Esophagus squamous epithelium (tissue), 4 donors: Measurements from ENCODE around the gene MAP1LC3B.

ENCODE experiments used
- CTCF ChIP-seq, 6 experiments: fragments of 450-650 bp in 4 of 6; fragments of 200-600 bp in 2 of 6; sonication (generic) in 2 of 6; IDR thresholded peaks; one replicate each; pipeline ENCODE4 v1.5.1; 2016 to 2019; ENCODE audit warnings: antibody characterized with exemption in 6 of 6, mild to moderate bottlenecking in 4 of 6, moderate library complexity in 4 of 6
- POLR2A ChIP-seq, 4 donors: fragments of 450-650 bp; IDR thresholded peaks; one replicate each; pipeline ENCODE4 v1.6.1; 2017; ENCODE audit warnings: antibody characterized with exemption in 4 of 4, mild to moderate bottlenecking in 4 of 4, moderate library complexity in 3 of 4

DNA sequence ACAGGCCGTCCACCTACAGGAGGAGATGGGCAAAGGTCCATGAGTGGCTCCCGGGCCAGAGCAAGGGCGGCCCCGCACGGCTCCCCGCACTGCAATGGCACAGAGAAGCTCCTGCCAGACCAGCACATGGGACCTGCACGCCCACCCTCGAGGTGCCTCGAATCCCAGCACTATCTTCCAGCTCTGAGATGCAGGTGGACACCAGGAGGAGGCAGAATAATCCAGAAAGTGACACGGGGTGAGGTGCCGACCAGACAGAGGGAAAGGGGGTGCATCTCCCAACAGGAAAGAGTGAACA lies 48.4 kb upstream of the MAP1LC3B start:
- TF ChIP-seq CTCF (IDR thresholded peaks at IDR 0.05) (no peak), POLR2A (IDR thresholded peaks at IDR 0.05) (no peak)
